HG03558 (cell line): ENCODE results near the gene KLF3.

ENCODE experiments used
- ATAC-seq: cut with Tn5 transposase; IDR thresholded peaks from one replicate; pipeline ENCODE4 v1.9.1; 2021; ENCODE audit warnings: moderate number of reproducible peaks; ENCODE audit not compliant: unreplicated experiment; ENCODE audit errors: extremely low read depth

Gene KLF3

GRCh38 chr4:38734446-38734845 lies 70.4 kb downstream of the KLF3 start:
- ATAC-seq: no peak

GRCh38 chr4:38734911-38735310 lies 70.9 kb downstream of the KLF3 start:
- ATAC-seq: no peak

GRCh38 chr4:38735870-38736269 lies 71.9 kb downstream of the KLF3 start:
- ATAC-seq: no peak

- ATAC-seq: no peak
Measured at GRCh38 chr4:38738940-38739803, 75.2 kb downstream of the KLF3 start.

GRCh38 chr4:38740303-38740702 lies 76.3 kb downstream of the KLF3 start:
- ATAC-seq: no peak

- ATAC-seq: no peak
Measured at GRCh38 chr4:38743866-38744265, 79.9 kb downstream of the KLF3 start.

- no peak for ATAC-seq
Measured at GRCh38 chr4:38745881-38746280, 81.9 kb downstream of the KLF3 start.

- no peak for ATAC-seq
Measured at GRCh38 chr4:38747629-38748028, 83.6 kb downstream of the KLF3 start.

- no peak for ATAC-seq
Measured at GRCh38 chr4:38749336-38749735, 85.3 kb downstream of the KLF3 start.
